Mesenteric fat pad (tissue), 1 donor: ENCODE data around the gene PDCD11. TPM values are rescaled to one million over a fixed set of nuclear protein-coding genes. Genes with fewer than 3 reads are reported as not detected.

ENCODE experiments used
- microRNA-seq: library from miRNA; unstranded; fragments of <30 nt; microRNA quantifications from one replicate; pipeline ENCODE4 v1.2.0, GENCODE V29; 2020; ENCODE audit warnings: borderline number of aligned reads
- total RNA-seq: library from RNA; stranded (reverse); fragmentation: NEBNext Ultra II Directional; extraction: Animal tissue kit (Norgen Biotek cat#: 25700); gene quantifications from one replicate; pipeline ENCODE4 v1.2.1, GENCODE V29; 2021
- donor health status: DM: yes; HTN: yes; CAD: no.

The PDCD11 gene
- total RNA-seq, 1 donor from 2014 or later, result 32.2 TPM

Small RNAs within 50 kb of the gene (microRNA-seq; reads per million reads assigned to microRNA genes)
- 1,146 reads per million, percentile 80 among the genes with 10 or more reads in this experiment for gene MIR1307

Other genes with a start within 250 kb of the PDCD11 start
- 56.5 TPM for gene NT5C2, start 203.4 kb upstream of the PDCD11 start, total RNA-seq
- gene RPEL1, start 150.7 kb upstream of the PDCD11 start, total RNA-seq, result not detected
- not detected for gene INA, start 119.5 kb upstream of the PDCD11 start, total RNA-seq
- gene PCGF6, start 45.5 kb upstream of the PDCD11 start, total RNA-seq, result 11.0 TPM
- gene TAF5, start 28.6 kb upstream of the PDCD11 start, total RNA-seq, result 2.3 TPM
- gene ATP5MK, start 151 bp upstream of the PDCD11 start, total RNA-seq, result 348 TPM
- 40.3 TPM for gene CALHM2, start 55.7 kb downstream of the PDCD11 start, total RNA-seq
- gene CALHM1, start 62.3 kb downstream of the PDCD11 start, total RNA-seq, result not detected
- gene CALHM3, start 82.6 kb downstream of the PDCD11 start, total RNA-seq, result not detected
- gene NEURL1, start 97.1 kb downstream of the PDCD11 start, total RNA-seq, result 0.13 TPM